PFSK-1 (cell line): ENCODE data around the gene RTN4IP1. TPM values are rescaled to one million over a fixed set of nuclear protein-coding genes. Genes with fewer than 3 reads are reported as not detected.
A peak's percentile ranks its signal among the peaks of the same experiment; 100 is the strongest.

Source experiments
- FOXP2 ChIP-seq: optimal IDR thresholded peaks from 2 replicates; pipeline ENCODE3; 2011; ENCODE audit warnings: borderline replicate concordance, control low read depth, inconsistent platforms; ENCODE audit not compliant: insufficient read depth; ENCODE audit errors: extremely low read length, extremely low read depth
- POLR2AphosphoS5 ChIP-seq: IDR thresholded peaks from 2 replicates; pipeline ENCODE4 v1.6.1; 2012; ENCODE audit warnings: low read depth, mild to moderate bottlenecking, control low read depth, low read length, moderate library complexity
- REST ChIP-seq, 2 experiments: IDR thresholded peaks; 2 replicates each; pipeline versions ENCODE4 v1.6.1 to v1.8.0; 2011 to 2012; ENCODE audit warnings: low read depth in 2 of 2, low read length in 2 of 2, control low read depth in 1 of 2, inconsistent platforms in 1 of 2, mild to moderate bottlenecking in 1 of 2, moderate library complexity in 1 of 2; ENCODE audit not compliant: insufficient read depth in 1 of 2
- SIN3A ChIP-seq: IDR thresholded peaks from 2 replicates; pipeline ENCODE4 v1.6.1; 2012; ENCODE audit warnings: mild to moderate bottlenecking, low read length, moderate library complexity, borderline replicate concordance; ENCODE audit not compliant: insufficient read depth
- TAF1 ChIP-seq: IDR thresholded peaks from 2 replicates; pipeline ENCODE4 v1.6.1; 2012; ENCODE audit warnings: low read length, control low read depth, borderline replicate concordance; ENCODE audit not compliant: insufficient read depth
- polyA plus RNA-seq: library from polyadenylated mRNA; unstranded; fragments of >200 nt; gene quantifications from one replicate; pipeline ENCODE4 v1.2.1, GENCODE V29; 2012; ENCODE audit warnings: low read depth, missing spikeins; ENCODE audit not compliant: insufficient read length

Gene RTN4IP1
- polyA plus RNA-seq = 10.1 TPM

DNA sequence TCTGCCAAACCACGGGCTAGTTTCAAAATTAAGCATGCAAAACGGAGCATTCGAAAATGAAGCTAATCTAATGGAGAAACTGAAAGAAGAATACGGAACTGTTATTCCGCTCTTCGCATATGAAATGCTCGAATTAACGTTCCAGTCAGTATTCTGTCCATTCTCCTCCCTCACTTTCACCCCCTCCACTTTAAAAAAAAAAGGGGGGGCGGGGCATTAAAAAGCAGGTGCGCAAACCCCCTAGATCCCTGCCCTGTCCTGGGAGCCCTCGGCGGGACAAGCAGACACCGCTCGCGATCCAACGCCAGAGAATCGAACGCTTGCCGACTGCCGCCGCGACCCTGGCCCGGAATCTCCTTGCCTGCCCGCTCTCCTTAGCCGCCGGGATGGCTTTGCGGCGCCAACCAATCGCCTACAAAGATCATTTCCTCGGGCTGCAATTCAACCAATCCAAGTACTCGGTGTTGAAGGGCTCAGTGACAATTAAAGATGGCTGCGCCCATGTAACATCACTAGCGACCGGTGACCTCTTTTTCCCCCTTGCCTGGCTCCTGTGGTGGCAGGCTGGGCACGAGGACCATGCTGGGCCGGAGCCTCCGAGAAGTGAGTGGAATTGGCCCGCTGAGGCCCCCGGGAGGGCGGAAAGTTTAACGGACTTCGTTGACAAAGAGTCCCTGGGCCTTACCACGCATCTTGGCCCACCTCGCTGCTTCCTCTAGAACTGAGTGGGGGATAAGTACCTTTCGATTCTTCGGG is at the start of gene RTN4IP1, which contains the start of gene QRSL1:
RTN4IP1 (minus strand) TSS at position 396 of the 756 bp plus-strand sequence. CDS start 477 bp downstream, outside the sequence.
QRSL1 (plus strand) TSS at position 476 of the 756 bp plus-strand sequence; CDS start at position 580, 104 bp downstream.
- TF ChIP-seq SIN3A (peak; percentile 32; the same call in 1 of the 2 replicates), FOXP2 (no peak), TAF1 (peak; percentile 83; the same call in 1 of the 2 replicates), POLR2AphosphoS5 (peak; percentile 83), REST (IDR thresholded peaks at IDR 0.05; ENCODE audit: insufficient read depth in 1 of 2, low read depth in 2 of 2, low read length in 2 of 2) (peak in 1 of 2 experiments; percentile 47; a peak in 1 of 4 replicates)

GRCh38 chr6:106677282-106677681 is 48.0 kb upstream of the RTN4IP1 start:
- no peak for TF ChIP-seq SIN3A
- TF ChIP-seq FOXP2 = no peak
- no peak for TF ChIP-seq TAF1
- no peak for TF ChIP-seq REST (IDR thresholded peaks at IDR 0.05; ENCODE audit: insufficient read depth in 1 of 2, low read depth in 2 of 2, low read length in 2 of 2)
- TF ChIP-seq POLR2AphosphoS5 = no peak

- TF ChIP-seq SIN3A = no peak
- TF ChIP-seq REST (IDR thresholded peaks at IDR 0.05; ENCODE audit: insufficient read depth in 1 of 2, low read depth in 2 of 2, low read length in 2 of 2) = no peak
- TF ChIP-seq POLR2AphosphoS5 = no peak
- TF ChIP-seq TAF1 = no peak
- no peak for TF ChIP-seq FOXP2
These were observed 45.4 kb upstream of the RTN4IP1 start for GRCh38 chr6:106674541-106675229.

DNA sequence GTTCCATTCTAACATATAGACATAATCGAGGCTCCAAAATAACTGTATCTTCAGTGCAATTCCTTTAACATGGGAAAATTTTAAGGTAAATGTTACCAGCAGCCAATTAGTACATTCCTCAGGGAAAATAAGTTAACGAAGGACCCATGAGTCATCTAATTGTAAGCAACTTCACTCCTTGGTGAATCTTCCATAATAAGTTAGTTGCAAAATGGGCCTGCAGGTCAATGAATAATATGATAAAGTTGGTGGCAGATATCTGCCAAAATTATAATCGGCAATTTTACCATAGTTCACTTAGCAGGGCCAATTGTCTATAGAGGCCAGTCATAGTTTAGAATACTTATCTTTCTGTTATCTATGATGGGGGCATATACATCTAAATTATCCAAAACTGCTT is 42.4 kb upstream of the RTN4IP1 start:
- no peak for TF ChIP-seq REST (IDR thresholded peaks at IDR 0.05; ENCODE audit: insufficient read depth in 1 of 2, low read depth in 2 of 2, low read length in 2 of 2)
- TF ChIP-seq FOXP2 = no peak
- no peak for TF ChIP-seq POLR2AphosphoS5
- no peak for TF ChIP-seq SIN3A
- no peak for TF ChIP-seq TAF1
